Measurements from ENCODE around the gene DDX11.
A peak's percentile ranks its signal among the peaks of the same experiment; 100 is the strongest.
"Not testable (repeated sequence)": the region's sequence is repeated elsewhere in the genome, so short reads cannot be mapped to it uniquely, and the experiment has no call there.

The DDX11 gene

DNA sequence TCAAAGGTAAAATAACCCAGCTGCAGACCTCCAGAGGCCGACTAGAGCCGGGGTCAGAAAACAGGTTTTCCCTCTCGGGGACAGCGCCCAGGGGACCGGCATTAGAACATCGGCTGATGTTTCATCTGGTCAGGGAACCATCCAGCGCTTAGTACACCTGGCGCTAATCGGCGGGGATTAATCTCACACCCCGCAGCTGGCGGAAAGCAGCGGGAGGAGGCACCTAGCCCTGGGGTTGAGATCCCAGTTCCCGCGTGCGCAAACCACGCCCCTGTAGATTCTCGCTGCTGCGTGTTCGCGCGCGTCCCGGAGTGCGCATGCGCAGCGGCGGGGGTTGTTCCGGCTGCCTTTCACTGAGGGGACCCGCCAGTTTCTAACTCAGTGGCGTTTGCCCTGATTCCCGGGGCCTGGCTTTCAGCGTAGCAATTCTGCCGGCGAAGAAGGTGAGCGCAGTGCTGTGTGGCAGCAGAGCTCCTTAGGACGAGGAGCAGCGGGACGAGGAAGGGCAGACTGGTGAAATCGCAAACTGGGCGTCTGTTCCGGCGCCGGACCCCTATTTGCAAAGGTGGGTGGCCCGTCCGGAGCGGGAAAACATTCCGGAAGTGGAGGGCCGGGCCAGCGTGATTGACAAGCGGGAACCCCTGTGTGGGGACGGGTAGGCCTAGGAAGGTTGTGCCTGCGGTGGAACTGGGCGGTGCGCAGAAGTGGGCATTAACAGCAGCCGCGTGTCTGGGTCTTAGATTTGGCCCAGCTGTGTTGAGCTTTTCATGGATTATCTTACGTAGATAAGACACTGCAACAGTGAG, at the start of gene DDX11:
DDX11 (plus strand) TSS at position 334 of the 806 bp plus-strand sequence. CDS start 4,534 bp downstream, outside the sequence.
- peak; percentile 89 to 98 (median 98) for DNase-seq

GRCh38 chr12:31026202-31026601, 47.5 kb upstream of the DDX11 start:
- DNase-seq, result peak in 1 of 3 experiments; percentile 85

GRCh38 chr12:31027006-31027405, 46.7 kb upstream of the DDX11 start:
- DNase-seq, result not testable (repeated sequence)

- DNase-seq, result no peak
Measured at GRCh38 chr12:31029468-31029867, 44.2 kb upstream of the DDX11 start.

DNA sequence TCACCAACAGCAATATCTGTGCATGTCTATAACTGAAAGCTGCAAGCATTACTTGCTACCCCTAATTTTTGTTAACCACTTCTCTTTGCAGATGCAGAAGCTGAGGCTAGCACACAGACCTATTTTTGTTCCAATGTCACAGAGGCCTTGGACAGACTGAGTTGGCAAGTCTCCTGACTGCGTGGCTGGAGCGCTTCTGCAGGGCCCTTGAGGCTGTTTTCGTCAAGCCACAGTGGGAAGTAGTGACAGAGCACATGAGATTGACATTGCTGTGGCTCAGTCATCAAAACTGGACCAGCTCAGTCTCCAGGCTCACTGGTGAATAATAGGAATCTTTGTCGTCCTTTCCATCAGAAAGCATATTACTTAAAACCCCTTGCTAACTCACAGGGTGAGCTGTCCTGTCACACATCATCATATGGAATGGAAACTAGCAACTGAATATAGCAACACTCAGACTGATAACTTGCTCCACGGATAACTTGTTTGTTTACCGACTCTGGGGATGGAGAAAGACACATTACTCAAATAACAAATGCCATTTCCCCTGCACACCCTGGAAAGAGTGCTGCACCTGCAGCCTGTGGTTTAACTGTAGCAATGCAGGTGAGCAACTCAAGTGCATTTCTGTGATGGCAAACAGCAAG, 43.6 kb upstream of the DDX11 start:
- DNase-seq, result peak in 2 of 3 experiments; percentile 40 to 41

DNA sequence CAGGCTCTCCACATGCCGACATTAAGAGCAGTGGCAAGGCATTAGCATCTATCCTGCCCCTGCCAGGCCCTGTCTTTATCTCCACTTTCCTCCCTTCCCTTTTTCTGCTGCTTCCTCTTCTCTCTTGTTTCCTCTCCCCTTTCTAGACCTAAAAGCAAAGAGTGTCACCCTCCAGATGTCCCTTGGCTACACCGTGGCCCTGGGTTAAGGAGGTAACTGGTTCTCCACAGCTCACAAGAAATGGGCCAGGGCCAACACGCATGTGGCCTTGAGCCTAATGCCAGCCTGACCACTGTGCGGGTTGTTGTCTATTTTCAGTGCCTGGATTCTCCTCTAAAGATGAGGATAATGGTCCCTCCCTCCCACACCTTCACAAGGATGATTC, 41.7 kb upstream of the DDX11 start:
- DNase-seq, result no peak

- peak in 1 of 3 experiments; percentile 28 for DNase-seq
Measured at GRCh38 chr12:31033146-31033545, 40.5 kb upstream of the DDX11 start.

- DNase-seq, result no peak
Measured at GRCh38 chr12:31033681-31034080, 40.0 kb upstream of the DDX11 start.

GRCh38 chr12:31034372-31034771, 39.3 kb upstream of the DDX11 start:
- DNase-seq, result no peak

GRCh38 chr12:31035226-31035625, 38.4 kb upstream of the DDX11 start:
- no peak for DNase-seq

DNA sequence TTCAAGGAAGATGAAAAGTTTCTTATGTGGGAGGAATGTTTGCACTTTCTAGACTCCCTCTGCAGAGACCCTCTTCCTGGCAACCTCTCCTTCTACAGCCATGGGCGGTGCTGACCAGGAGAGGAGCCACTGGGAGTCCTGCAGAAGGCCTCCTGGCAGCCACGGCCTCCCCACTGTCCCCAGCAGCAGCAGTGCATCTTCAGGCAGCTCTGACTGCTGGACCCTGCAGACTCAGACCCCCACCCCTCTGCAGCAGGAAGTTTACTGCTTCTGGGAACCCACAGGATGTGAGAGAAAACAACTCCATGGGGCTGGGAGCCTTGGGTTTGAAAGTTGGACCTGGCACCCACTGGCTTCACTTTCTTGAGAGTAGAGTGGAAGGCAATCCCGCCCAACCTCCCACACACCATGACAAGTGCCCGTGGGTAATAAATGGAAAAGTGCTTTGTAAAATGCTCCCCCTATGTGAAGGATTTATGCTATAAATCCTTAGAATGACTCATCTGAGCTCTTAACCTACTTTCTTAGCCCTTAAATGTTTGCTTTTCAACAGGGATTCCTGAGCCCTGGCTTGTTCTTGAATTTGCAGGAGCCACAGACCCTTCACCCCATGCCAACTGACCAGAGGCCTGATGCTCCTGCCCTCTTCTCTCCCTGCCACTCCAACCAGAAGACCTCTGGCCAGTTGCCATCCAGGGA, 37.5 kb upstream of the DDX11 start:
- DNase-seq, result no peak

DNA sequence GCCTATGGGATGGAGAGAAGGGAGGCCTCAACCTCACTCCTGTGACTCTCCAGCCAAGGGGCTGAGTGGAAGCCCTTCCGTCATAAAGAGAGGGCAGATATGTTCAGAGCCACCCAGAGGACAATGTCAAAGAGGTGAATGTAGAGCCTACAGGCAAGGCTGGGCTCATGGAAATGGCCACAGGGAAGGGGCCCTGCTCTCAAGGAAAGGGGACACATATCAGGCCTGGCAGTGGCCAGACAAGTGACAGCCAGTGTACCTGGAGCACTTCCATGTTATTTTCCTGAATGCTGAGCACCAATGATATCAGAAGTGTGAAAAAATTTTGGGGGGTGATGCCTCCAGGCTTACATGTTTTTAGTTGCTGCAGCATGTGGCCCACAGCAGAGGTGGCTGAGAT, 36.6 kb upstream of the DDX11 start:
- DNase-seq, result no peak

GRCh38 chr12:31037931-31038330, 35.7 kb upstream of the DDX11 start:
- DNase-seq, result no peak

DNA sequence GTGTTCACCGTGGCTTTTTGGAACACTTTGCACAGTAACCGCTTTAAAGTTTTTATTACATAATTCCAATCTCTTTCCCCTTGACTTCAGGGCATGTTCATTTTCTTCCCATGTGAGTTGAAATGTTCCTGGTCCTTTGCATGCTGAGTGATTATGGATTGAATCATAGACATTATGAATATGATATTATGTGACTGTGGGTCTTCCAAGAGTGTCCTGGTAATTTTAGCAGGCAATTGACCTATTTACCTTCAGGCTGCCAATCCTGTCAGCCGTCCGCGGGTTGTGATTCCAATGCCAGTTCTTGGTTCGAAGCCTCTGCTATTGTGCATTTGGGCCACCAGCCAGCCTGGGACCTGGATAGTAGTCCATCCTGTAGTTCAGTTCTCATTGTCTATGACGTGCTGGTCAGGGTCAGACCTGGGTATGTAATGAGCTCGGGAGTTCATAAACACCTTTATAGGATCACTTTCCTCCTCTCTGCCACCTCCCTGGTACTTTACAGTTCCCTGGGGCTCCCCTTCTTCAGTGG, 32.6 kb upstream of the DDX11 start:
- DNase-seq, result no peak

GRCh38 chr12:31050143-31050542, 23.5 kb upstream of the DDX11 start:
- not testable (repeated sequence) for DNase-seq

DNA sequence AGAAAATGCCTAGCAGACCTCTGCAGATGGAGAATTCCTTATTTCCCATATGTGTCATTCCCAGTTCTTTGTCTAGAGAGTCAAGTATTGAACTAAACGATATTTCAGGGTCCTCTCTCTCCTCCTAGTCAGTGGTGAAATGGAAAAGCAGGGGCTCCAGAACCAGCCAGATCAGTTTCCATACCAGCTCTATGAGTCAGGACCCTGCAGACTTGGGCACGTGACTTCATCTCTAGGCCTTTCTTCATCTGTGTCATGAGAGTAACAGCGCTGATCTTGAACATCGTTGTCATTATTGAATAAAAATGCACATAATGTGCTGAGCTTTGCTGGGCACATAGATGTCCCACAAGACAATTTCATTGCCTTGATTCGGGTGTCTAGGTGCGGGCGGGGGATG, 23.1 kb upstream of the DDX11 start:
- DNase-seq, result not testable (repeated sequence)

DNA sequence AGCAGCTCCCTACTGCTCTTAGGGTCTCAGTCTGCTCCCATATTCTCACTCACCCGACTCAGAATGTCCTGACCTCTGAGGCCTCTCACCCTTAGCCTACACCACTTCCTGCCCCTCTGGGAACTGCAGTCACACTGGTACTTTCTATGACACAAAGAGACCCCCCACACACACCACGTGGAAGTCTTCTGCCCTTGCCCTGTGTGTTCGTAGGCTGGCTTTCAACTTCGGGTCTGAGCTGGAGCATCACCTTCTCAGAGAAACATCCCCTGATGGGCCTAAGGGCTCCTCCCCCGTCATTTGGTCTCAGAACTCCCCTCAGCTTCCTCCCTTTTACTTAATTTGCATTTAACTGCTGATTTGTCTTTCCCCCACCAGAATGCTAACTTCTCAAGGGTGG, 22.0 kb upstream of the DDX11 start:
- DNase-seq, result not testable (repeated sequence)

DNA sequence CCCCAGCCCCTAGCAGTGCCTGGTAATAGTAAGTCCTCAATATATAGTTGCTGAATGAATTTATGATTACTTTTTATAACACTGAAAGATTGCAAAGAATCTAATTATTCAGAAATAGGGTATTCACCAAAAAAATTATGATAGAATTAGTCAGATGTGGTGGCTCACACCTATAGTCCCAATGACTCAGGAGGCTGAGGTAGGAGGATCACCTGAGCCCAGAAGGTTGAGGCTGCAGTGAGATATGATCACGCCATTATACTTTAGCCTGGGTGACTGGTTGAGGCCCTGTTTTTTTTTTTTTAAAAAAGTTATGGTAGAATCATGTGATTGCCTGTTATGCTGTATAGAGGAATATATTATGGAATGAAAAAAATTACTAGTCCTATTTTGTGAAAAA, 21.5 kb upstream of the DDX11 start:
- not testable (repeated sequence) for DNase-seq

DNA sequence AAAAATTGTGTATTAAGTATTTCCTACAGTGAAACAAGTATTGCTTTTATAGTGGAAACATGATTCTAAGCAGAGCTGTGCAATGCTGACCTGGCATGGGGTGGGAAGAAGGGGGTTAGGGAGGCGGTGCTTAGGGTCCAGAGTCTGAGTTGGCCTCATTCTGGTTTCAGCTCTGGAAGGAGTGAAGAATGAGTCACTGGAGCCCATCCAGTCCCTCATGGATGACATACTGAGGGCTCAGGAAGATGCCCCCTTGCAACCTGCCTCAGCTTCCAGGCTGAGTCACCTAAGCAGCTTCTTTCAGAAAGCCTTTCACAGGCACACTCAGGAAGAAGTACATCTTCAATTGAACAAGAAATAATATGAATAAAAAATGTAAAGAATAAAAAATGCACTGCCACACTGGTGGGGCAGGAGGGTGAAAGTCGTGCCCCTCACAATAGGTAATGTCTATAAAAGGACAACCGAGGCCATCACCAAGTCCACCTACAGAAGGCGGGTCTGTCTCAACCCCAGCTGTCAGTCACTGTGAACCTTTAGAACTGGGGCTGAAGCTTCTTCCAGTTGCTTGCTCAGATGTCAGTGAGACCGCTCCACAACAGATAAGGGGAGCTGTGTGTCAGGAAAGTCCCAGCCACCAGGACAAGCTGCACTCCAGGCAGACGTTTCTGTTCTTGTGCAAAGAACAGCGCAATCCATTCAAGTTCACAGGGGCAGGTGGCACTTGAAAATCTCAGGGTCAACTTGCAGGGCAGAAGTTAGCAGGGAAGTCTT, 20.8 kb upstream of the DDX11 start:
- not testable (repeated sequence) for DNase-seq

DNA sequence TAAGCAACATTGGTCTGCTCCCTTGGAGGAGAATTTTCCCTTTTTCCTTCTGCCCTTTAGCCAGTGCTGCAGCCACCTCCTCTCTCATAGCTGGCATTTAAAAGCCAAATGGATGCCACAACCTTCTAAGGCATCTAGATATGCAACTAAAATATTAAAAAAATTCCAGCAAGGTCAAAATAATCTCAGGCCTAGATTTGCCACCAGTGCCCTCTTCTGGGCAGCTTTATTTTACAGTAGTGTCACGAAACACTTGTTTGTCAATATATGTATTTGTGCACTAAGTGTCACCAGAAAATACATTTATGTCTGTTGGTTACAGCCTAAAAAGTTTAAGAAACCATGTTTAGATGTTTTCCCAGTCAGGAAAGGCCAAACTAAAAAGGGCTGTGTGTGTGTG, 19.7 kb upstream of the DDX11 start:
- peak in 2 of 3 experiments; percentile 7 to 10 for DNase-seq

DNA sequence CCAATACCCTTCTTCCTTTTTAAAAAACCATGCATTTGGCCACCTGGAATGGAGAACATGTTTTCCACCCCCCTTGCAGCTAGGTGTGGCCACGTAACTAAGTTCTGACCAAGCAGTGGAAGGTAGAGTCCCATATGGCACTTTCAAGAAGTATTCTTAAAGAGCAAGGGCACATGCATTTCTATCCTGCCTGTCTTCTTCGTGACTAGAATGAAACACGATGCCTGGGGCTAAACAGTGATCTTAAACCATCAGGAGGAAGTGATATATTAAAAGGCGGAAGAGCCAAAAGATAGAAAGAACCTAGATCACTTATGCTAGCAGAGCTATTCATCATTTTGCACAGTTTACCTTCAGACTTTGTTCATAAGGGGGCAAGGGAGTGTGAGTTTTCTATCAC, 16.0 kb upstream of the DDX11 start:
- no peak for DNase-seq

- not testable (repeated sequence) for DNase-seq
Measured at GRCh38 chr12:31066196-31066595, 7.5 kb upstream of the DDX11 start.

GRCh38 chr12:31067656-31068055, 6.0 kb upstream of the DDX11 start:
- DNase-seq, result peak in 1 of 3 experiments; percentile 11

Measured in NCI-H1417 (cell line).